ENCODE measurements around the gene MRPS7. TPM values are rescaled to one million over a fixed set of nuclear protein-coding genes. Genes with fewer than 3 reads are reported as not detected.
A peak's percentile ranks its signal among the peaks of the same experiment; 100 is the strongest.

The MRPS7 gene
- total and polyA plus RNA-seq, 9 of the 15 experiments (the other 6 are each of a cell fraction or from before 2014, with no cell fraction given), result 107 to 244 (median 132) TPM

DNA sequence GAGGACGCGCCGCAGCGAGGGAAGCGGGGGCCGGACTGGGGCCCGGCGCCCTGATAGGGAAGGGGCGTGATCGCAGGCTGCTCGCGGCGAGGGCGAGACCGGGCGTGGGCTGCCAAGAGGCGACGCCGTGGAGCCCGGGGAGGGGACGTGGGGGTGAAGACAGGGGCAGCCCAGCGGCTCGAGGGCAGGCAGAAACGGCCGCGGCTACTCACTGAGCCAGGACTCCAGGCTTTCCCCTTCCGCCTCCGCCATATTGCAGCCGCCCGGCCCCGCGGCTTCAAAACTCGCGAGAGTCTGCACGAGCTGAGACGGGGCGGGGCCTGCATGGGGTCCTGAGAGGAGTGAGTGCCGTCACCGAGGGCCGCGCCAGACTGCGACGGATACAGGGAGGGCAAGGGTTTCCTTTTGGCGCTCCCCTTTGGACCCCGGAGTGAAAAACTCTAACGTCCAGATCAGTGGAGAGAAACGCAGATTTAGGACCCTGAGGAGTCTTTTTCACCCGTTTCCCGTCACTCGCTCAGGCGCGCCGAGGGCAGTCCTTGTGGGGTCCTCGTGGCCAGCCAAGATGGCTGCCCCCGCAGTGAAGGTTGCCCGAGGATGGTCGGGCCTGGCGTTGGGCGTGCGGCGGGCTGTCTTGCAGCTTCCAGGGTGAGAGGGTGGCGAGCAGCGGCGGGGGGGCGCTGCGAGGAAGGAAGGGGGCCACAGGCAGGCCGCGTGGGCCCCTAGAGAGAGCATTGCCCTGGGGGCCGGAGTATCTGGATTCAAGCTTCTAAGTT, at the start of gene MRPS7, which contains the start of gene GGA3 (continued):
- TF ChIP-seq SRSF3 (IDR thresholded peaks at IDR 0.05; ENCODE audit: insufficient read depth, low read length) (no peak), LEF1 (IDR thresholded peaks at IDR 0.05) (no peak), ZNF431 (CRISPR knock-in tag; IDR thresholded peaks at IDR 0.05) (0 out of 2 replicates have a peak, but pooled peaks have one; percentile 53), MED1 (CRISPR knock-in tag; IDR thresholded peaks at IDR 0.05; ENCODE audit: borderline replicate concordance) (no peak), ZNF695 (CRISPR knock-in tag; IDR thresholded peaks at IDR 0.05) (no peak), SNIP1 (IDR thresholded peaks at IDR 0.05; ENCODE audit: low read depth) (no peak), ZNF668 (CRISPR knock-in tag; IDR thresholded peaks at IDR 0.05) (no peak), HDAC6 (IDR thresholded peaks at IDR 0.05; ENCODE audit: low read depth, low read length) (no peak), BACH1 (tag; IDR thresholded peaks at IDR 0.05) (no peak), ZNF586 (CRISPR knock-in tag; conservative IDR thresholded peaks at IDR 0.05) (no peak), MCM7 (IDR thresholded peaks at IDR 0.05) (no peak), ZNF316 (IDR thresholded peaks at IDR 0.05) (peak; percentile 9; the same call in 1 of the 2 replicates), ZNF518B (CRISPR knock-in tag; IDR thresholded peaks at IDR 0.05) (no peak), TBP (optimal IDR thresholded peaks at IDR 0.05; ENCODE audit: low read depth, low read length) (peak; percentile 87), PTTG1 (tag; IDR thresholded peaks at IDR 0.05; ENCODE audit: low read depth) (no peak), ZNF444 (CRISPR knock-in tag; IDR thresholded peaks at IDR 0.05) (no peak), ARID2 (IDR thresholded peaks at IDR 0.05) (no peak), ZBTB33 (CRISPR knock-in tag; IDR thresholded peaks at IDR 0.05) (no peak)
- TF ChIP-seq, protein P1, sequence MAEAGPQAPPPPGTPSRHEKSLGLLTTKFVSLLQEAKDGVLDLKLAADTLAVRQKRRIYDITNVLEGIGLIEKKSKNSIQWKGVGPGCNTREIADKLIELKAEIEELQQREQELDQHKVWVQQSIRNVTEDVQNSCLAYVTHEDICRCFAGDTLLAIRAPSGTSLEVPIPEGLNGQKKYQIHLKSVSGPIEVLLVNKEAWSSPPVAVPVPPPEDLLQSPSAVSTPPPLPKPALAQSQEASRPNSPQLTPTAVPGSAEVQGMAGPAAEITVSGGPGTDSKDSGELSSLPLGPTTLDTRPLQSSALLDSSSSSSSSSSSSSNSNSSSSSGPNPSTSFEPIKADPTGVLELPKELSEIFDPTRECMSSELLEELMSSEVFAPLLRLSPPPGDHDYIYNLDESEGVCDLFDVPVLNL (CRISPR knock-in tag; IDR thresholded peaks at IDR 0.05; ENCODE audit: low read depth), result no peak; the same call in 1 of the 2 replicates
- TF ChIP-seq, protein P2, sequence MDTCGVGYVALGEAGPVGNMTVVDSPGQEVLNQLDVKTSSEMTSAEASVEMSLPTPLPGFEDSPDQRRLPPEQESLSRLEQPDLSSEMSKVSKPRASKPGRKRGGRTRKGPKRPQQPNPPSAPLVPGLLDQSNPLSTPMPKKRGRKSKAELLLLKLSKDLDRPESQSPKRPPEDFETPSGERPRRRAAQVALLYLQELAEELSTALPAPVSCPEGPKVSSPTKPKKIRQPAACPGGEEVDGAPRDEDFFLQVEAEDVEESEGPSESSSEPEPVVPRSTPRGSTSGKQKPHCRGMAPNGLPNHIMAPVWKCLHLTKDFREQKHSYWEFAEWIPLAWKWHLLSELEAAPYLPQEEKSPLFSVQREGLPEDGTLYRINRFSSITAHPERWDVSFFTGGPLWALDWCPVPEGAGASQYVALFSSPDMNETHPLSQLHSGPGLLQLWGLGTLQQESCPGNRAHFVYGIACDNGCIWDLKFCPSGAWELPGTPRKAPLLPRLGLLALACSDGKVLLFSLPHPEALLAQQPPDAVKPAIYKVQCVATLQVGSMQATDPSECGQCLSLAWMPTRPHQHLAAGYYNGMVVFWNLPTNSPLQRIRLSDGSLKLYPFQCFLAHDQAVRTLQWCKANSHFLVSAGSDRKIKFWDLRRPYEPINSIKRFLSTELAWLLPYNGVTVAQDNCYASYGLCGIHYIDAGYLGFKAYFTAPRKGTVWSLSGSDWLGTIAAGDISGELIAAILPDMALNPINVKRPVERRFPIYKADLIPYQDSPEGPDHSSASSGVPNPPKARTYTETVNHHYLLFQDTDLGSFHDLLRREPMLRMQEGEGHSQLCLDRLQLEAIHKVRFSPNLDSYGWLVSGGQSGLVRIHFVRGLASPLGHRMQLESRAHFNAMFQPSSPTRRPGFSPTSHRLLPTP (IDR thresholded peaks at IDR 0.05; ENCODE audit: borderline replicate concordance, extremely low read depth, insufficient read length), result no peak

Measured in K562 (cell line).